Colonic mucosa (tissue), 4 donors: ENCODE measurements around the gene SPON1. TPM values are rescaled to one million over a fixed set of nuclear protein-coding genes. Genes with fewer than 3 reads are reported as not detected.

Source experiments
- DNase-seq: peaks from one replicate; pipeline ENCODE4 v3.0.0-alpha.2; 2020
- H3K27ac ChIP-seq: fragments of 200-600 bp; one replicate; pipeline ENCODE4 v1.8.0; 2021
- H3K27me3 ChIP-seq: fragments of 200-600 bp; one replicate; pipeline ENCODE4 v1.8.0; 2021
- H3K36me3 ChIP-seq: fragments of 200-600 bp; one replicate; pipeline ENCODE4 v1.8.0; 2021
- H3K4me1 ChIP-seq: fragments of 200-600 bp; one replicate; pipeline ENCODE4 v1.8.0; 2021; ENCODE audit warnings: mild to moderate bottlenecking
- H3K4me3 ChIP-seq: fragments of 200-600 bp; one replicate; pipeline ENCODE4 v1.8.0; 2021
- H3K9ac ChIP-seq, 2 donors: one replicate each; pipeline ENCODE4 v1.7.0; 2013; ENCODE audit warnings: control low read depth in 2 of 2, low read depth in 2 of 2, low read length in 2 of 2
- H3K9me3 ChIP-seq: fragments of 200-600 bp; one replicate; pipeline ENCODE4 v1.8.0; 2021
- CTCF ChIP-seq: fragments of 200-600 bp; IDR thresholded peaks from one replicate; pipeline ENCODE4 v1.8.0; 2022; ENCODE audit warnings: antibody characterized with exemption, mild to moderate bottlenecking
- intact Hi-C: fragments of 100-400 bp; cut with DNase I; formaldehyde crosslinking; loops from one replicate; pipeline ENCODE4 v1.14.1; 2022
- total RNA-seq, 2 donors: library from RNA; stranded (reverse); fragmentation: NEBNext Ultra II Directional in 1 of 2; extraction: Animal tissue kit (Norgen Biotek cat#: 25700) in 1 of 2; gene quantifications; one replicate each; pipeline ENCODE4 v1.2.1, GENCODE V29; 2021
- donor health status: healthy.
- donor health status: DM: no; HTN: no; CAD: no.
- donor health status: DM: no; HTN: no; CAD: no.

SPON1 gene
- total RNA-seq, 2 donors from 2014 or later, result 91.4 to 93.9 TPM

DNA sequence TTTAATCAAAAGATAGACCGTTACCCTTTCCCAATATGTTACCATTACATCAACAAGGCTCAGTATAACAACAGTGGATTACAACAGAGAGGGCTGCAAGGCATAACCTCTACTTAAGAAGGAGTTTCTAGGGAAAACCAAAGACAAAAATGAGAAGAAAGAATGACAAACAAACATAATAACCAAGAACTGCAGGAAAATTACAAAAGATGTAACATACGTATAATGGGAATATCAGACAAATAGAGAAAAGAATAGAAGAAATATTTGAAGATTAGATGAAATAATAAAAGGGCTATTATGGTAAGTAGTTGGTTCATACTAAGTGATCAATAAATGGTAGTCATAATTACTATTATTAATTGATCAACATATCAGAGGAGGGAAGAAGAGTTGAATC is 39.1 kb downstream of the SPON1 start:
- no peaks in the 10 kb centered on the region for H3K27me3 ChIP-seq
- H3K4me3 ChIP-seq, result no peak overlapping the region
- intact Hi-C loops, result no loop called here
- no peaks in the 10 kb centered on the region for H3K36me3 ChIP-seq
- H3K9ac ChIP-seq, result no peak overlapping the region
- no peaks in the 10 kb centered on the region for H3K4me1 ChIP-seq
- no peaks in the 10 kb centered on the region for H3K9me3 ChIP-seq
- H3K27ac ChIP-seq, result no peak overlapping the region
- no peak for DNase-seq
- no peak for TF ChIP-seq CTCF

DNA sequence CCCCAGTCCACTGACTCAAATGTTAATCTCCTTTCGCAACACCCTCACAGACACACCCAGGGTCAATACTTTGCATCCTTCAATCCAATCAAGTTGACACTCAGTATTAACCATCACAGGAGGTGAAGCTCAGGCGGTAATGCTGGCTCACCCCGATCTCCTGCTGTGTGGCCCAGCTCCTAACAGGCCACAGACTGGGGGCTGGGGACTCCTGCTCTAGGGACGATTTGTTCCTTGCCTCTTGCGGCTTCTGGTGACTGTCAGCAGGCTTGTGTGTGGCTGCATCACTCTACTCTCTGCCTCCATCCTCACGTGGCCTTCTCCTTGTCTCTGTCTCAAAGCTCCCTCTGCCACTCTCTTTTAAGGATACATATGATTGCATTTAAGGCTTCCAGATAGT is 45.0 kb downstream of the SPON1 start:
- TF ChIP-seq CTCF, result no peak
- H3K36me3 ChIP-seq, result no peaks in the 10 kb centered on the region
- H3K27me3 ChIP-seq, result no peaks in the 10 kb centered on the region
- no peak for DNase-seq
- no peak overlapping the region for H3K9ac ChIP-seq
- intact Hi-C loops, result no loop called here
- no peak overlapping the region for H3K4me3 ChIP-seq
- H3K4me1 ChIP-seq, result no peaks in the 10 kb centered on the region
- H3K9me3 ChIP-seq, result no peaks in the 10 kb centered on the region
- H3K27ac ChIP-seq, result no peak overlapping the region

GRCh38 chr11:14010665-14011064 is 48.1 kb downstream of the SPON1 start:
- H3K27ac ChIP-seq, result no peak overlapping the region
- no peak for DNase-seq
- no peaks in the 10 kb centered on the region for H3K9me3 ChIP-seq
- no peaks in the 10 kb centered on the region for H3K36me3 ChIP-seq
- H3K9ac ChIP-seq, result no peak overlapping the region
- TF ChIP-seq CTCF, result no peak
- no peak overlapping the region for H3K4me3 ChIP-seq
- H3K4me1 ChIP-seq, result no peaks in the 10 kb centered on the region
- intact Hi-C loops, result no loop called here
- H3K27me3 ChIP-seq, result no peaks in the 10 kb centered on the region

DNA sequence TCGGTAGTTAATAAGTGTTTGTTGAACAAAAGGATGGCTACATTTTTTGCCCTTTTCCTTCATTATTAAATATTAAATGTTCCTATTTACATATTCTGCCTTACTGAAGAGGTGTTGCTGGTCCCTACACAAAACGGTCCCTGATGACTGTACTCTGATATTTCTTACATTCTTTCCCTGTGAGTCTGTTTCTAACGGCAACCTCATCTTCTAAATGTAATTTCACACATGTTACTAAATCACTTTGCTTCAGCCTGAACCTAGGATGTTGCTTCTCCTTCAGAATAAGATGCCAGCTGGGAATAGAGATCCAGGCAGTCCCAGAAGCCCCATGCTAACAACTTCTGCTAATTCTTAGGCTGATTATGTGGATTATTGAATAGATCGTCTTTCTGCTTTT is 50.3 kb downstream of the SPON1 start:
- Histone ChIP-seq H3K9me3 (no peaks in the 10 kb centered on the region), H3K9ac (no peak overlapping the region), H3K36me3 (no peaks in the 10 kb centered on the region), H3K4me1 (no peaks in the 10 kb centered on the region), H3K27ac (no peak overlapping the region), H3K27me3 (no peaks in the 10 kb centered on the region), H3K4me3 (no peak overlapping the region)
- DNase-seq, result no peak
- intact Hi-C loops, result no loop called here
- TF ChIP-seq CTCF, result no peak

GRCh38 chr11:14015711-14016110 is 53.2 kb downstream of the SPON1 start:
- no peak overlapping the region for H3K9ac ChIP-seq
- no peaks in the 10 kb centered on the region for H3K9me3 ChIP-seq
- H3K4me3 ChIP-seq, result no peak overlapping the region
- no peak for DNase-seq
- no peaks in the 10 kb centered on the region for H3K4me1 ChIP-seq
- H3K27me3 ChIP-seq, result no peaks in the 10 kb centered on the region
- TF ChIP-seq CTCF, result no peak
- intact Hi-C loops, result no loop called here
- H3K36me3 ChIP-seq, result no peaks in the 10 kb centered on the region
- no peak overlapping the region for H3K27ac ChIP-seq

DNA sequence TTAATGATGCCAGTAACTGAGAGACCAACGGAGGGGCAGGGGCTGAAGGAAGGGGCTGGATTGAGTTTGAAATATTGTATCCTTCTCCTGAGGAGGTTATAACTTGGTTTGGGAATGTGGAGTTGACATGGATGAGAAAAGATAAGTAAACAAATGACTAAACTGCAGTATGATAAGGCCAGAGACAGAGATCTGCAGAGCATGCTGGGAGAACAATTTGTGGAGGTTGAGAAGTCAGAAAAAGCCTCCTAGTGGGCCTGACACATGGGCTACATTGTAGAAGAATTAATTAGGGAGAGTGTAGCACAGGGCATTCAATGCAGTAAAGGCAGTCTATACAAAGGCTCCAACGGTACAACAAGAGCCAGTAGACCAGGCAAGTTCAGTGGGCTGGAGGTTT is 55.9 kb downstream of the SPON1 start:
- Histone ChIP-seq H3K27ac (no peak overlapping the region), H3K27me3 (no peaks in the 10 kb centered on the region), H3K9ac (no peak overlapping the region), H3K4me3 (no peak overlapping the region), H3K9me3 (no peaks in the 10 kb centered on the region), H3K4me1 (no peaks in the 10 kb centered on the region), H3K36me3 (no peaks in the 10 kb centered on the region)
- no peak for TF ChIP-seq CTCF
- no peak for DNase-seq
- intact Hi-C loops, result no loop called here
